Left ventricle myocardium superior (tissue), 1 donor: Measurements from ENCODE around the gene CTNNA3. TPM values are rescaled to one million over a fixed set of nuclear protein-coding genes. Genes with fewer than 3 reads are reported as not detected.
"Not testable (repeated sequence)": the region's sequence is repeated elsewhere in the genome, so short reads cannot be mapped to it uniquely, and the experiment has no call there.

ENCODE experiments used
- ATAC-seq: fragments of 200-7000 bp; cut with Tn5 transposase; one replicate; pipeline ENCODE4 v1.9.1; 2020; ENCODE audit warnings: mild to moderate bottlenecking, moderate library complexity
- DNase-seq: peaks from one replicate; pipeline ENCODE4 v3.0.0-alpha.2; 2020
- intact Hi-C: fragments of 100-400 bp; cut with micrococcal nuclease; formaldehyde crosslinking; loops from one replicate; pipeline ENCODE4 v1.11.0; 2022
- total RNA-seq: library from RNA; stranded (reverse); fragmentation: NEBNext Ultra II Directional; extraction: Animal tissue kit (Norgen Biotek cat#: 25700); gene quantifications from one replicate; pipeline ENCODE4 v1.2.1, GENCODE V29; 2021
- donor health status: DM: no; HTN: yes; CAD: no; lungs with severe emphysema.

The CTNNA3 gene
- total RNA-seq, 1 donor from 2014 or later, result 130 TPM

DNA sequence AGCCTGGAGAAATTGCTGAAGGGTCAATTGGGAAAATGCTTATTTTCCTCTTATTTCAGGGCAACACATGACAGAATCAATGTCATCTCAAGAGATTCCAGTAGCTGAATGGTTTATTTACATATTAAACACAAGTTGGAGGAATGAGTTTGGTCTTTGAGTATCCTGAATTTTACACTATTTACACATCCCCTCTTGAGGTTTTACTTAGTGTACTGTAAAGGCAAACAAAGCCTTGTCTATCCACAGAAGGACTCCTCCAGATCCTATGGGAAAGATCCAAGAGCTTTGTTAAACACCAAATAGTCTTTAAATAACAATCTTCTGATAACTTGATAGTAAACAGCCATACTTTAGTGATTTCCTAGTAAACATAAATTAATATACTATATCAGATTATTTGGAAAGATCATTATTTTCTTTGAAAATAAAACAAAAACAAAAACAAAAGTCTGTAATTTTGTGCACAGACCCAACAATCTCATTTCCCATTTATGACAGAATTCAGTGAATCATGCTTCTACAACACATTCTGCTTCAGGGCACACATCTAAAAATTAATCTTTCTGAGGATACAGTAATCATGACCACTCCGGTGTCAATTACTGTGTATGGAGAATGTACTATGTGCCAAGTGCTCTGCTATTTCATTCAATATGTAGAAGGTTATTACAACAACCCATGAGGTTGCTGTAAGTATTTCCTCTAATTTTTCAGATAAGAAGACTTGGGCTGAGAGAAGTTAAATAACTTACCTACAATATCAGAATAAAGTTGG lies 1345.2 kb downstream of the CTNNA3 start:
- intact Hi-C loops, result no loop called here
- no peak for ATAC-seq
- DNase-seq, result no peak

GRCh38 chr10:66349726-66350125 lies 1346.3 kb downstream of the CTNNA3 start:
- DNase-seq, result no peak
- intact Hi-C loops, result no loop called here
- no peak for ATAC-seq

DNA sequence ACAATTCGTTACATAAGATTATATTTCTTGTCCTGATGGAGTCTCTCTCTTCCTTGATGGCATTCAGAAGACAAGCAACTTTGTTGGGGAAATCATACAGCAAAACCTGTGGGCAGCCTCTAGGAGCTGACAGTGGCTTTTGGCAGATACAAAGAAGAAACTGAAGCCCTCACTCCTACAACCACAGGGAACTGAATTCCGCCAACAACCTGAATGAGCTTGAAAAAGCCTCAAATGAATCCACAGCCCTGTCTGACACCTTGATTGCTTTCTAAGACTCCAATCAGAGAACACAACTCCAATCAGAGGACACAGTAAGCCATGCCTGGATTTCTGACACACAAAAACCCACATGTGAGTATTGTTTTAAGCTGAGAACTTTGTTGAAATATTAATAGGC lies 1346.9 kb downstream of the CTNNA3 start:
- DNase-seq (no peak), ATAC-seq (no peak)
- intact Hi-C loops, result no loop called here

DNA sequence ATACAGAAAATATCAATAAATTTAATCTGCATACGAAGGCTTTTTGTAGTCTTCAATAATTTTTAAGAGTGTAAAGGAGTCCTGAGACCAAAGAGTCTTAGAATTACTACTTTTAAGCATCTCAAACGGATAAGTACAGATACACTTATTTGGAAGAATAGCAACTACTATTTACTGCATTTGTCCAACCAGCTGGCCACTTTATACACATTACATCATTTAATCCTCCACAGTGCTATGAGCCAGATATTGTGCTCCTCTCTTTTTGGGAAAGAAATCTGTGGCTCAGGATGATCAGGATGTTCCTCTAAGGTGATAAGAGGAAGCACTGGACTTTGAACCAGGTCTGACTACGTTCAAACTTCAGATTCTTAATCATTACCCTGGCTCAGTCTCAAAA lies 1358.8 kb downstream of the CTNNA3 start:
- no peak for ATAC-seq
- intact Hi-C loops, result no loop called here
- DNase-seq, result no peak

GRCh38 chr10:66336791-66337190 lies 1359.2 kb downstream of the CTNNA3 start:
- intact Hi-C loops, result no loop called here
- ATAC-seq, result no peak
- DNase-seq, result no peak

GRCh38 chr10:66335753-66336152 lies 1360.2 kb downstream of the CTNNA3 start:
- ATAC-seq, result not testable (repeated sequence)

DNA sequence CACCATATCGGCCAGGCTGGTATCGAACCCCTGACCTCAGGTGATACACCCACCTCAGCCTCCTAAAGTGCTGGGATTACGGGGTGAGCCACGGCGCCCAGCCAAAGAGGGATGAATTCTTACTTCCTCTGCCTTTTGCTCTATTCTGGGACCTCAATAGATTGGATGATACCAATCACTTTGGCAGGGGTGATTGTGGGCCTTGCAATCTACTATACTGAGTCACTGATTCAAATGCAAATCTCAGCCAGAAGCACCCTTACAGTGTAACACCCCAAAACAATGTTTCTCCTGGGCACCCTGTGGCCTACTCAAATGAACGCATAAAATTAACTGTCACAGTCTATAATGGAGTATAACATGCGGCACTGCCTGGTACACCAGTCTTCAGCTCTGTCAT lies 1366.8 kb downstream of the CTNNA3 start:
- DNase-seq (no peak), ATAC-seq (no peak)
- intact Hi-C loops, result no loop called here

More at GRCh38 chr10:66335753-66336152, 1360.2 kb downstream of the CTNNA3 start:
- intact Hi-C loops, DNase-seq: not testable (repeated sequence)

GRCh38 chr10:66326876-66327275 lies 1369.1 kb downstream of the CTNNA3 start:
- ATAC-seq, result peak; percentile 61
- intact Hi-C loops, result no loop called here

GRCh38 chr10:66322777-66323176 lies 1373.2 kb downstream of the CTNNA3 start:
- ATAC-seq (peak; percentile 28), DNase-seq (no peak)
- intact Hi-C loops, result no loop called here

More at GRCh38 chr10:66326876-66327275, 1369.1 kb downstream of the CTNNA3 start:
- no peak for DNase-seq

DNA sequence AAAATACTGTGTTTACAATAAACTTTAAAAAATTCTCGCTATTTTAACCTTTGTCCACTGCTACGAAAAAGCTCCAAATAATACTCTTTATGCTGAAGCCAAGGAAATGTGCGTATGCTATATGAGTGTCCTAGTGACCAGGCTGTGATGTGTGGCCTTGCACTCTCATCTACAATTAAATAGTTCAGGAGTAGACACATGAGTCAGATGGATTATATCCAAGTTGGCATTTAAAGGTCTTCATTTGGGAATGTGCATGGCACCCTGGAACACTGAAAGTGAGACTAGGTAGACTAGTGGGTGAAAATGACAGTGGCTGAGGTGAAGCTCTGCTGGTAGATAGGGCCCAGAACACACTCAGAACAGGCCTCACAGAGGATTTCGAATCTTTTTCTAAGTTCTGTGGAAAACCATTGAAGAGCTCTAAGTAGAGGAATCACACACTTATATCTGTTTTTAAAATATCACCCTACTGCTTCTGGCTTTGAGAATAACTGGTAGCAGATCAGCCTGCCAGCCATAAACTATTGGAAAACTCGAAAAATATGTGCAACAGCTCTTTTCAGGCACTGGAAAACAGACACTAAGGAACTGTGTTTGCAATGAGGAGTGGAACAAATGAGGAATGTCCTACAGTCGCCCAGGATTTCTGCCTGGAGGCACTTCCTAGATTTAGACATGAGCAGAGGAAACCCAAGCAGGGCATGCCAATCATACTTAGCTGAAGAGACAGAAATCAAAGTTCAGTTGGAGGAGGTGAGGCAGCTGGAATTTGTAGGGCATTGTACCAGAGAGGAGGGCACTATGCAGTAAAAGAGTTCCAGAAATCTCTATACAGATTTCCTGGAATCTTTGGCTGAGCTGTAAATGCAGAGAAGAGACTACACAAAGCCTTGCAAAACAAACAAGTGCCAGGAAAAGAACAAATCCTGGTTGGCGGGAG lies 1374.0 kb downstream of the CTNNA3 start:
- ATAC-seq, result peak; percentile 87

GRCh38 chr10:66318761-66319160 lies 1377.2 kb downstream of the CTNNA3 start:
- no peak for ATAC-seq
- intact Hi-C loops, result no loop called here
- DNase-seq, result no peak

More for the DNA sequence above, 1374.0 kb downstream of the CTNNA3 start:
- intact Hi-C loops, result no loop called here
- DNase-seq, result no peak

GRCh38 chr10:66307826-66308225 lies 1388.2 kb downstream of the CTNNA3 start:
- no peak for ATAC-seq
- no peak for DNase-seq
- intact Hi-C loops, result no loop called here

DNA sequence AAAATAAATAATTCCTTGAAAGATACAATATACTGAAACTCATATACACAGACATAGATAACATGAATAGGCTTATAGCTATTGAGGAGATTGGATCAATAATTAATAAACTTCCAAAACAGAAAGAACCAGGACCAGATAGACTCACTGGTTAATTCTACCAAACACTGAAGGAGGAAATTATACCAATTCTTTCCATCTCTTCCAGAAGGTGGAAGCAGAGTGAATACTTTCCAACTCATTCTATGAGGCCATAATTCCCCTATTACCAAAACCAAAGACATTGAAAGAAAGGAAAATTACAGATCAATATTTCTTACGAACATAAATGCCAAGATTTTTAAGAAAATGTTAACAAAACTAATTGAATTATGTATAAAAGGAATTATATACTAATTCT lies 1394.9 kb downstream of the CTNNA3 start:
- intact Hi-C loops, result no loop called here
- ATAC-seq (no peak), DNase-seq (no peak)

DNA sequence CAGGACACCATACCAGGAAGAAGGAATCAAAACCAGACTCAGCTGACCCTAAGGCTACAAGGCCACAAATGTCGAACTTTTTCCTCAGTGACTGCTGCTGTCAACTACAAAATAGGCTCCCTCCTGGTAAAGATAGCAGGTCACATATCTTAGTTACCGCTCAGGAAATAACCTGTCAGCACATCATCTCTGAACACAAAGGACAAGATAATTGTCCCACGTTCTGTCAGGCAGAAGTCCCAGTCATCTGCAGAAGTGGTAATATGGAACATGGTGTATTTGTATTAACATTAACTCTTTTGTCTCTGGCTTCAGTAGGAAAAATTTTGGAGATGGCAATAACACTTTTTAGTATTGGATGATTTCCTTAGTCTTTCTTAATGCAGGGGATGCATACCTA lies 1400.4 kb downstream of the CTNNA3 start:
- peak; percentile 66 for ATAC-seq
- no peak for DNase-seq
- intact Hi-C loops, result no loop called here

DNA sequence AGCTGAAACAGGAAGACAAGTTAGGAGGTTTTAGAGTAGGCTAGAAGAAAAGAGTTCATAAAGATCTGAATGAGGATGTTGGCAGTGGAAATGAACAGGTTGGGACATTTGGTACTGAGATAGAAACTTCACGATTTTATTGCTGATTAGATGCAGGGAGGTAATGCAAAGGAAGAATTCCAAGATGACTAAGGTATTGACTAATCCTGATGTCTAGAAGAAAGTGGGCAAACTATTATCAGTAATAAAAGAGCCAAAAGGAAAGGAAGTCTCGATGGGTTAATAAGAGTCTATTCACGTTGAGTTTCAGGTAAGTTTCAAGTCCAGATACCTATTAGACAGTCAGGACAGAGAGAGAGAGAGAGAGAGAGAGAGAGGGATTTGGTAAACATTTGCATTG lies 1401.5 kb downstream of the CTNNA3 start:
- ATAC-seq (no peak), DNase-seq (no peak)
- intact Hi-C loops, result no loop called here

DNA sequence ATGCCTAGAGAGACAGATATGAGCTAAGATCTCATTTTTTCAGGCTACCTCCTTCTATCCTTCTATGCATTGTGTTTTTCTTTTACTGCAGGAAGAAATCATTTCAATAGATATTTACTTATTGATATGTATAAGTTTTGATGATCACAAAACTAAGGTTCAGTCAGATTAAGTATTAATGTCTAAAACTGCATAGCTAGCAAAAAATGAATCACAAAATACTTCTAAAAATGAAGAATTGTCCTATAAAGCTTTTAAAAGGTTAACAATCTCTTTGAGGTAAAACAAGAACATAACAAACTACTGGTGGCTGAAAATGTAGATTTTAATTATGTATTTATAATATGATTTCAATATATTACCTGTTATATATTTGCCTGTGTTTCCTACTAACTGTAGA lies 1403.1 kb downstream of the CTNNA3 start:
- no peak for DNase-seq
- intact Hi-C loops, result no loop called here
- no peak for ATAC-seq

DNA sequence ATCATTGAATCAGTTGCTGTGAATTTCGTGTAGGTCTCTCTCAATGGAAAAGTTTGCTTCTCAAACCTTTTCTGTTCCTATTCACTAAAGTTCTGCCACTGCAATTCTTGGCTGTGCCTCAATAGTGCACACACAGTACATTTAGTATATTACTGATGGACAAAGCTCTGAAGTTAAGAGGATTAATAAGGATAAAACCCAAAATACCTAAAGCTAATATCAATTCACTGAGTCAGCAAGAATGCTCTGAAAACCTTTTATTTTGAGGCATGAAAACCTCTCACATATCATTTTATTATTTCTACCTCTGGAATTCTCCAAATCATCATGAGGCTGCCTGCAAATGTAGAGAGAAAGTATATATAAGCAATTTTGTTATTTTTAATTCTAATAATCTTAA lies 1403.5 kb downstream of the CTNNA3 start:
- no peak for ATAC-seq
- intact Hi-C loops, result no loop called here
- no peak for DNase-seq

GRCh38 chr10:66291133-66291532 lies 1404.9 kb downstream of the CTNNA3 start:
- ATAC-seq (no peak), DNase-seq (no peak)
- intact Hi-C loops, result no loop called here

GRCh38 chr10:66284621-66285020 lies 1411.4 kb downstream of the CTNNA3 start:
- intact Hi-C loops, result no loop called here
- no peak for ATAC-seq
- no peak for DNase-seq

DNA sequence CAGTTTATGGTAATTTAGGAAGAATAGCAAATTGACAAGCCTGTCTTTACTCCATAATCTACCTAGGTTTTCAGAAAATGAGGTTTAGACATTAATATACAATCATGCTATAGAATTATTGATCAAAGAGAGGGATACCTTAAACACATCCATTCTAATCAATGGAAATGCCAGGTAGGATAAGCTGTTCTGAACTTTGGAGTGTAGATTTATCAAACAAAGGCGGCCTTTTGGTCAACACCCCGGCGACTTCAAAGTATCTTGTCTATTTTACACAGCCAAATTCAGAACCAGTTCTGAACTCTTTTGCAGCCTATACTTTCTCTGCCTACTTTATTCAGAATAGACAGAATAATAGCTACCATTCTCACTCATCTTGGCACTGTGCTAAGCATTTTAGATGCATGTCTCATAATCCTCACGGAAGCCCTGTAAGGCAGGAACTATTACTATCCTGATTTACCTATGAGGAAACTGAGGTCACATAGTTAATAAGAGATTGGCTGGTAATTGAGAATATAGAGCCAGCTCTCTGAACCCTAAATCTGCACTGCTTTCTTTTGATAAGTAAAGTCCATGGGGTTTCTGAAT lies 1412.0 kb downstream of the CTNNA3 start:
- ATAC-seq, result no peak
- intact Hi-C loops, result no loop called here
- DNase-seq, result no peak
